T47D (cell line): ENCODE measurements around the gene SERTAD3.
"Not testable (repeated sequence)": the region's sequence is repeated elsewhere in the genome, so short reads cannot be mapped to it uniquely, and the experiment has no call there.

Experiments used
- DNase-seq, 2 experiments: peaks; one replicate each; pipeline versions ENCODE4 v3.0.0 to v3.0.0-alpha.2; 2011 to 2012; ENCODE audit warnings: low read depth in 1 of 2, low spot score in 1 of 2
- JUND ChIP-seq: IDR thresholded peaks from 2 replicates; pipeline ENCODE4 v1.6.1; 2012; ENCODE audit warnings: low read depth
- in situ Hi-C: cut with HindIII; loops from 2 replicates; pipeline ENCODE4 v1.10.0; 2016; ENCODE audit warnings: low sequenced_read_pairs, low pct_unique_long_range_greater_than_20kb

The SERTAD3 gene

GRCh38 chr19:40450664-40451063 lies 6.5 kb upstream of the SERTAD3 start:
- no peak for DNase-seq
- in situ Hi-C loops: no loop called here
- TF ChIP-seq JUND: no peak

GRCh38 chr19:40449506-40449905 lies 5.4 kb upstream of the SERTAD3 start:
- in situ Hi-C loops: no loop called here
- TF ChIP-seq JUND: no peak
- no peak for DNase-seq

GRCh38 chr19:40446263-40446784 lies 2.2 kb upstream of the SERTAD3 start:
- DNase-seq: no peak
- TF ChIP-seq JUND: no peak
- in situ Hi-C loops: no loop called here

GRCh38 chr19:40445780-40446262 lies 1.7 kb upstream of the SERTAD3 start:
- no peak for TF ChIP-seq JUND
- in situ Hi-C loops: no loop called here
- DNase-seq: peak in 1 of 2 experiments; percentile 90

- DNase-seq: no peak
- in situ Hi-C loops: no loop called here
- no peak for TF ChIP-seq JUND
Observed at GRCh38 chr19:40444825-40445312, 734 bp upstream of the SERTAD3 start.

GRCh38 chr19:40443131-40443999 lies 770 bp downstream of the SERTAD3 start:
- in situ Hi-C loops: no loop called here
- peak; percentile 69 to 98 for DNase-seq
- TF ChIP-seq JUND: no peak

GRCh38 chr19:40442328-40443130 lies 1.6 kb downstream of the SERTAD3 start:
- in situ Hi-C loops: no loop called here
- no peak for TF ChIP-seq JUND
- no peak for DNase-seq

- no peak for TF ChIP-seq JUND
- in situ Hi-C loops: no loop called here
- no peak for DNase-seq
Observed at GRCh38 chr19:40441719-40442253, 2.3 kb downstream of the SERTAD3 start.

- DNase-seq: no peak
- in situ Hi-C loops: no loop called here
- no peak for TF ChIP-seq JUND
Observed at GRCh38 chr19:40438284-40438683, 5.9 kb downstream of the SERTAD3 start.

GRCh38 chr19:40433391-40434216 lies 10.5 kb downstream of the SERTAD3 start:
- DNase-seq: peak in 1 of 2 experiments; percentile 96
- in situ Hi-C loops: no loop called here
- TF ChIP-seq JUND: no peak

GRCh38 chr19:40432760-40433159 lies 11.4 kb downstream of the SERTAD3 start:
- DNase-seq: not testable (repeated sequence)

GRCh38 chr19:40431698-40432097 lies 12.4 kb downstream of the SERTAD3 start:
- DNase-seq: no peak
- no peak for TF ChIP-seq JUND
- in situ Hi-C loops: no loop called here

More at GRCh38 chr19:40432760-40433159, 11.4 kb downstream of the SERTAD3 start:
- in situ Hi-C loops: not testable (repeated sequence)

GRCh38 chr19:40430242-40430641 lies 13.9 kb downstream of the SERTAD3 start:
- in situ Hi-C loops, DNase-seq: not testable (repeated sequence)

GRCh38 chr19:40428197-40428596 lies 15.9 kb downstream of the SERTAD3 start:
- DNase-seq, in situ Hi-C loops: not testable (repeated sequence)
